ENCODE data around the gene PLP2. TPM values are rescaled to one million over a fixed set of nuclear protein-coding genes. Genes with fewer than 3 reads are reported as not detected.
"Not testable (repeated sequence)": the region's sequence is repeated elsewhere in the genome, so short reads cannot be mapped to it uniquely, and the experiment has no call there.

PLP2 gene
- total and polyA plus RNA-seq, 2 experiments from 2014 or later: 62.5 to 209 TPM

DNA sequence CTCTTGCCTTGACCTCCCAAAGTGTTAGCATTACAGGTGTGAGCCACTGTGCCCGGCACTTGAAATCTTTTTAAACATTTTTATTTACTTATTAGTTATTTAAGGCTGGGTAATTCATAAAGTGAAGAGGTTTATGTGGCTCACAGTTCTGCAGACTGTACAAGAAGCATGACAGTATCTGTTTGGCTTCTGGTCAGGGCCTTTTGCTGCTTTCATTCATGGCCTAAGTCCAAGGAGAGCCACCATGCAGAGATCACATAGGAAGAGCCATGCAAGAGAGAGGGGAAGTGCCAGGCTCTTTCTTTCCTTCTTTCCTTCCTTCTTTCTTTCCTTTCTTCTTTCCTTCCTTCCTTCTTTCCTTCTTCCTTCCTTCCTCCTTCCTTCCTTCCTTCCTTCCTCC lies 37.9 kb upstream of the PLP2 start:
- H3K79me2 ChIP-seq (ENCODE audit: insufficient read depth): no peaks in the 10 kb centered on the region
- no peak overlapping the region for H3K9ac ChIP-seq
- no peak for DNase-seq
- H3K36me3 ChIP-seq (ENCODE audit: low read depth): no peaks in the 10 kb centered on the region
- no peak overlapping the region for H3K4me3 ChIP-seq
- TF ChIP-seq EZH2 (IDR thresholded peaks at IDR 0.05; ENCODE audit: insufficient read depth, poor library complexity, severe bottlenecking) (no peak), EZH2phosphoT487 (IDR thresholded peaks at IDR 0.05; ENCODE audit: insufficient read depth, low read depth) (no peak)
- no peaks in the 10 kb centered on the region for H3K4me1 ChIP-seq (ENCODE audit: insufficient read depth)
- no peaks in the 10 kb centered on the region for H3K27me3 ChIP-seq (replicated peaks; ENCODE audit: insufficient read depth)
- 81 to 92% methylated on average over 1 of the region's 1 CpG for WGBS, 2 experiments (ENCODE audit: low coverage in 1 of 2, low lambda C conversion rate in 2 of 2, missing lambda C conversion rate in 2 of 2)
- in situ Hi-C loops (cut with MboI): no loop called here
- H3K9me2 ChIP-seq (ENCODE audit: insufficient read depth): no peaks in the 10 kb centered on the region
- no peak overlapping the region for H3K27ac ChIP-seq
- no peak overlapping the region for H2AFZ ChIP-seq
- H3K4me2 ChIP-seq (ENCODE audit: unreplicated experiment): no peak overlapping the region
- no peaks in the 10 kb centered on the region for H3F3A ChIP-seq (ENCODE audit: insufficient read depth)
- no peaks in the 10 kb centered on the region for H4K20me1 ChIP-seq (ENCODE audit: insufficient read depth)
- H3K9me3 ChIP-seq (ENCODE audit: low read depth): no peaks in the 10 kb centered on the region

DNA sequence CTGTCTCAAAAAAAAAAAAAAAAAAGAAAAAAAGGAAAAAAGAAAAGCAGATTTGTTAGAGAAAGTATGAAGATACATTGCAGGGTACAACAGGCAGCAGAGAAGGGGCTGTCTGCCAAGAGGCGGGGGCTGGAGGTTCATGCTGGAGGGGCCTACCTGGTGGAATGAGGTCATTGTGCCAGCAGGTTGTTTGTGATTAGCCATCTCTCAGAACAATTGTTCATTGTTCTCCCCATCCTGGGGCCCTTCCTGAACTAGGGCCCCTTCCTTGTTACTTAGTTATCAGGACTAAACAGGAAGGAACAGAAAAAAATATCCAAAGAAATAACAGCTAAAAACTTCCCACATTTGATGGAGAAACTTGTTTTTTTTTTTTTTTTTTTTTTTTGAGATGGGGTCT lies 34.2 kb upstream of the PLP2 start:
- Histone ChIP-seq H3K4me3 (no peak overlapping the region), H3K4me1 (ENCODE audit: insufficient read depth) (no peaks in the 10 kb centered on the region), H4K20me1 (ENCODE audit: insufficient read depth) (no peaks in the 10 kb centered on the region), H3K36me3 (ENCODE audit: low read depth) (no peaks in the 10 kb centered on the region), H3K9me2 (ENCODE audit: insufficient read depth) (no peaks in the 10 kb centered on the region), H3K27ac (no peak overlapping the region), H3F3A (ENCODE audit: insufficient read depth) (no peaks in the 10 kb centered on the region), H2AFZ (no peak overlapping the region), H3K27me3 (replicated peaks; ENCODE audit: insufficient read depth) (no peaks in the 10 kb centered on the region), H3K79me2 (ENCODE audit: insufficient read depth) (no peaks in the 10 kb centered on the region), H3K9me3 (ENCODE audit: low read depth) (no peaks in the 10 kb centered on the region), H3K9ac (no peak overlapping the region), H3K4me2 (ENCODE audit: unreplicated experiment) (no peak overlapping the region)
- no peak for DNase-seq
- no peak for TF ChIP-seq EZH2phosphoT487 (IDR thresholded peaks at IDR 0.05; ENCODE audit: insufficient read depth, low read depth)
- TF ChIP-seq EZH2 (IDR thresholded peaks at IDR 0.05; ENCODE audit: insufficient read depth, poor library complexity, severe bottlenecking): no peak
- in situ Hi-C loops (cut with MboI): no loop called here
- WGBS, 2 experiments (ENCODE audit: low coverage in 1 of 2, low lambda C conversion rate in 2 of 2, missing lambda C conversion rate in 2 of 2): 100% methylated on average over 1 of the region's 1 CpG; no CpG with 5 or more reads in 1 of the 2 experiments

DNA sequence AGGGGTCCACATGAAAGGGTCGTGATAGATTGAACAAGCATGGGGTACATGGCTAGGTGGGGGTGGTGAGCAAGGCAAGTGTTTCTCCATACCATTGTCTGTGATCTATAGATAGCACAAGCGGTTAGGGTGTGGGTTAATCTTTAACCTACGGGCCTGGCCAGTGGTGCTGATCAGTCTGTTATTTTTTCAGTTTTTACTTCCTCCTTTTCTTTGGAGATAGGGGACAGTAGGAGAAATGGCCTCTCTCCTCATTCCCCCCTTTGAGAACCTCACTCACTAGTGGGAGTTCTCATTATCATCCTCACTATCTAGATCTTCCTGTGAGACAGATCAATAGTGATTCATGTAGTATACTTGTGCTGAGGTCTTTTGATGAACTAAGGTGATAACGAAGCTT lies 32.0 kb upstream of the PLP2 start:
- no peaks in the 10 kb centered on the region for H3F3A ChIP-seq (ENCODE audit: insufficient read depth)
- no peaks in the 10 kb centered on the region for H3K79me2 ChIP-seq (ENCODE audit: insufficient read depth)
- H4K20me1 ChIP-seq (ENCODE audit: insufficient read depth): no peaks in the 10 kb centered on the region
- WGBS, 2 experiments (ENCODE audit: low coverage in 1 of 2, low lambda C conversion rate in 2 of 2, missing lambda C conversion rate in 2 of 2): 62 to 76% methylated on average over 4 of the region's 4 CpGs
- in situ Hi-C loops (cut with MboI): no loop called here
- H3K9ac ChIP-seq: no peak overlapping the region
- TF ChIP-seq EZH2 (IDR thresholded peaks at IDR 0.05; ENCODE audit: insufficient read depth, poor library complexity, severe bottlenecking) (no peak), EZH2phosphoT487 (IDR thresholded peaks at IDR 0.05; ENCODE audit: insufficient read depth, low read depth) (no peak)
- no peak overlapping the region for H2AFZ ChIP-seq
- no peaks in the 10 kb centered on the region for H3K9me2 ChIP-seq (ENCODE audit: insufficient read depth)
- H3K4me1 ChIP-seq (ENCODE audit: insufficient read depth): no peaks in the 10 kb centered on the region
- no peak overlapping the region for H3K4me2 ChIP-seq (ENCODE audit: unreplicated experiment)
- H3K36me3 ChIP-seq (ENCODE audit: low read depth): no peaks in the 10 kb centered on the region
- no peaks in the 10 kb centered on the region for H3K9me3 ChIP-seq (ENCODE audit: low read depth)
- H3K27ac ChIP-seq: no peak overlapping the region
- no peak overlapping the region for H3K4me3 ChIP-seq
- DNase-seq: no peak
- no peaks in the 10 kb centered on the region for H3K27me3 ChIP-seq (replicated peaks; ENCODE audit: insufficient read depth)

GRCh38 chrX:49142264-49142663 lies 29.4 kb upstream of the PLP2 start:
- 36 to 40% methylated on average over 9 of the region's 9 CpGs for WGBS, 2 experiments (ENCODE audit: low coverage in 1 of 2, low lambda C conversion rate in 2 of 2, missing lambda C conversion rate in 2 of 2)
- H3K4me3 ChIP-seq; H3K27me3 ChIP-seq (replicated peaks; ENCODE audit: insufficient read depth); H2AFZ ChIP-seq; H3K9ac ChIP-seq; H3K36me3 ChIP-seq (ENCODE audit: low read depth); H3F3A ChIP-seq (ENCODE audit: insufficient read depth); H4K20me1 ChIP-seq (ENCODE audit: insufficient read depth); H3K9me3 ChIP-seq (ENCODE audit: low read depth); H3K4me1 ChIP-seq (ENCODE audit: insufficient read depth); H3K79me2 ChIP-seq (ENCODE audit: insufficient read depth); in situ Hi-C loops (cut with MboI); H3K4me2 ChIP-seq (ENCODE audit: unreplicated experiment); H3K9me2 ChIP-seq (ENCODE audit: insufficient read depth); H3K27ac ChIP-seq: not testable (repeated sequence)
- DNase-seq: peak; percentile 39

DNA sequence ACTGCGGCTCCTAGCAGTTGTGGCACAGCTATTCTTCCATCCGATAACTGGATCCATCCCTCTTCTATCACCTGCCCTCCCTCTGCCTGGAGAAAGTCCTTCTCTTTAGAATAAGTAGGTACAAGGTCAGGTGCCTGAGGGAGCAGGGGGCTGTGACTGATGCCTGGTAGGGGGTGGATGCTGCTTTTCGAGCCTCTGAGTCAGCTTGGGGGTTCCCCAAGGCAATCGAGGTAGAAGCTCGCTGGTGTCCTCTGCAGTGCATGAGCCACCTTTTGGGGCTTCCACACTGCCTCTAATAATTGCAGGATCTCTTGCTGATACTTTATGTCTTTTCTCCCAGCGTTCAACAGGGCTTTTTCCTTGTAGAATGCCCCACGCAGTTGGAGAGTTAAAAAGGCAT lies 28.5 kb upstream of the PLP2 start:
- H2AFZ ChIP-seq; H3K27ac ChIP-seq; H3K9me2 ChIP-seq (ENCODE audit: insufficient read depth); H4K20me1 ChIP-seq (ENCODE audit: insufficient read depth); in situ Hi-C loops (cut with MboI); H3K79me2 ChIP-seq (ENCODE audit: insufficient read depth); H3K9me3 ChIP-seq (ENCODE audit: low read depth); DNase-seq; H3K27me3 ChIP-seq (replicated peaks; ENCODE audit: insufficient read depth); H3K4me2 ChIP-seq (ENCODE audit: unreplicated experiment); H3F3A ChIP-seq (ENCODE audit: insufficient read depth); H3K4me3 ChIP-seq; H3K4me1 ChIP-seq (ENCODE audit: insufficient read depth); H3K9ac ChIP-seq; H3K36me3 ChIP-seq (ENCODE audit: low read depth): not testable (repeated sequence)
- WGBS, 2 experiments (ENCODE audit: low coverage in 1 of 2, low lambda C conversion rate in 2 of 2, missing lambda C conversion rate in 2 of 2): 67 to 78% methylated on average over 7 of the region's 7 CpGs

All from GM23248 (cell line).